WTC11 (cell line): ENCODE data around the gene NR0B2. TPM values are rescaled to one million over a fixed set of nuclear protein-coding genes. Genes with fewer than 3 reads are reported as not detected.

Experiments
- ATAC-seq: fragments of 200-7000 bp; cut with Tn5 transposase; 2 replicates; pipeline ENCODE4 v1.10.0; 2021; ENCODE audit warnings: mild to moderate bottlenecking, moderate library complexity
- CTCF ChIA-PET: fragments of 300-600 bp; sonication (Branson Sonifier 250); formaldehyde crosslinking; loops from one replicate; lab custom pipeline; 2021; ENCODE audit warnings: antibody characterized with exemption; lab: Charles Lee
- POLR2A ChIA-PET: fragments of 350-600 bp; sonication (Branson Sonifier 250); formaldehyde crosslinking; loops from one replicate; lab custom pipeline; 2021; ENCODE audit warnings: antibody characterized with exemption; lab: Charles Lee
- DNase-seq: peaks from one replicate; pipeline ENCODE4 v3.0.0; 2021; ENCODE audit warnings: low spot score
- H3K27ac Mint-ChIP-seq: 2 replicates; pipeline ENCODE4 v1.8.0; 2021; ENCODE audit warnings: mixed read lengths
- H3K27me3 Mint-ChIP-seq: 2 replicates; pipeline ENCODE4 v1.8.0; 2021; ENCODE audit warnings: low read depth, mild to moderate bottlenecking, moderate library complexity, mixed read lengths
- H3K36me3 Mint-ChIP-seq: 2 replicates; pipeline ENCODE4 v1.8.0; 2021; ENCODE audit warnings: mixed read lengths
- H3K4me1 Mint-ChIP-seq: 2 replicates; pipeline ENCODE4 v1.8.0; 2022; ENCODE audit warnings: mixed read lengths
- H3K4me3 Mint-ChIP-seq: 2 replicates; pipeline ENCODE4 v1.8.0; 2021; ENCODE audit warnings: mild to moderate bottlenecking, moderate library complexity, mixed read lengths
- H3K9me3 Mint-ChIP-seq: 2 replicates; pipeline ENCODE4 v1.8.0; 2021; ENCODE audit warnings: mixed read lengths
- AFF4 ChIP-seq: sonication (generic); formaldehyde crosslinking; IDR thresholded peaks from 2 replicates; pipeline ENCODE4 v1.8.1; 2023; ENCODE audit warnings: mild to moderate bottlenecking, missing genetic modification reagents, borderline replicate concordance
- E2F4 ChIP-seq: sonication (generic); formaldehyde crosslinking; IDR thresholded peaks from 2 replicates; pipeline ENCODE4 v1.8.1; 2022; ENCODE audit warnings: low read depth, mild to moderate bottlenecking, moderate library complexity, missing genetic modification reagents, borderline replicate concordance
- ESRRA ChIP-seq: sonication (generic); formaldehyde crosslinking; IDR thresholded peaks from 2 replicates; pipeline ENCODE4 v1.8.1; 2022; ENCODE audit warnings: mild to moderate bottlenecking, missing genetic modification reagents, borderline replicate concordance
- JAZF1 ChIP-seq: fragments of 250-450 bp; sonication (Bioruptor Pico); IDR thresholded peaks from 2 replicates; pipeline ENCODE4 v1.9.0; 2021; ENCODE audit warnings: moderate library complexity, mild to moderate bottlenecking, inconsistent platforms
- KAT7 ChIP-seq: sonication (generic); formaldehyde crosslinking; IDR thresholded peaks from 2 replicates; pipeline ENCODE4 v1.8.1; 2023; ENCODE audit warnings: missing genetic modification reagents, mild to moderate bottlenecking, borderline replicate concordance
- NR3C1 ChIP-seq: sonication (generic); formaldehyde crosslinking; conservative IDR thresholded peaks from 2 replicates; pipeline ENCODE4 v1.8.1; 2023; ENCODE audit warnings: low read depth, mild to moderate bottlenecking, missing genetic modification reagents
- OVOL2 ChIP-seq: fragments of 250-450 bp; sonication (Bioruptor Pico); IDR thresholded peaks from 2 replicates; pipeline ENCODE4 v1.9.0; 2021; ENCODE audit warnings: mild to moderate bottlenecking, borderline replicate concordance
- PREB ChIP-seq: sonication (generic); formaldehyde crosslinking; IDR thresholded peaks from 2 replicates; pipeline ENCODE4 v1.8.1; 2022; ENCODE audit warnings: mild to moderate bottlenecking, missing genetic modification reagents, moderate library complexity, borderline replicate concordance
- PRRX2 ChIP-seq: fragments of 250-450 bp; sonication (Bioruptor Pico); IDR thresholded peaks from 2 replicates; pipeline ENCODE4 v1.8.0; 2021; ENCODE audit warnings: mild to moderate bottlenecking
- RORB ChIP-seq: fragments of 250-450 bp; sonication (Bioruptor Pico); IDR thresholded peaks from 2 replicates; pipeline ENCODE4 v1.9.0; 2021; ENCODE audit warnings: mild to moderate bottlenecking
- ZNF138 ChIP-seq: sonication (generic); formaldehyde crosslinking; conservative IDR thresholded peaks from 2 replicates; pipeline ENCODE4 v1.8.1; 2022; ENCODE audit warnings: mild to moderate bottlenecking, moderate library complexity, missing genetic modification reagents
- ZNF281 ChIP-seq: sonication (generic); formaldehyde crosslinking; IDR thresholded peaks from 2 replicates; pipeline ENCODE4 v1.8.0; 2023; ENCODE audit warnings: mild to moderate bottlenecking, missing genetic modification reagents
- ZSCAN18 ChIP-seq: fragments of 250-450 bp; sonication (Bioruptor Pico); IDR thresholded peaks from 2 replicates; pipeline ENCODE4 v2.1.2; 2022; ENCODE audit warnings: mild to moderate bottlenecking, moderate library complexity
- total RNA-seq: library from RNA; stranded (reverse); gene quantifications from 3 replicates; pipeline ENCODE4 v1.2.3, GENCODE V29; 2021
- TF ChIP-seq, protein P1 (sequence below): sonication (generic); formaldehyde crosslinking; IDR thresholded peaks from 2 replicates; pipeline ENCODE4 v1.8.1; 2023; ENCODE audit warnings: mild to moderate bottlenecking, missing genetic modification reagents
- TF ChIP-seq, protein P2 (sequence below): sonication (generic); formaldehyde crosslinking; IDR thresholded peaks from 2 replicates; pipeline ENCODE4 v1.8.0; 2022; ENCODE audit warnings: mild to moderate bottlenecking, missing genetic modification reagents
- TF ChIP-seq, protein P3 (sequence below): fragments of 250-450 bp; sonication (Bioruptor Pico); IDR thresholded peaks from 2 replicates; pipeline ENCODE4 v1.9.0; 2021; ENCODE audit warnings: mild to moderate bottlenecking

NR0B2 gene
- total RNA-seq, 1 experiment from 2014 or later, result not detected

GRCh38 chr1:26945728-26946127 is 32.0 kb upstream of the NR0B2 start (continued):
- no peak for TF ChIP-seq AFF4 (CRISPR knock-in tag)
- TF ChIP-seq KAT7 (CRISPR knock-in tag), result no peak
- no peak for TF ChIP-seq ZNF138 (CRISPR knock-in tag)
- TF ChIP-seq, protein P1, sequence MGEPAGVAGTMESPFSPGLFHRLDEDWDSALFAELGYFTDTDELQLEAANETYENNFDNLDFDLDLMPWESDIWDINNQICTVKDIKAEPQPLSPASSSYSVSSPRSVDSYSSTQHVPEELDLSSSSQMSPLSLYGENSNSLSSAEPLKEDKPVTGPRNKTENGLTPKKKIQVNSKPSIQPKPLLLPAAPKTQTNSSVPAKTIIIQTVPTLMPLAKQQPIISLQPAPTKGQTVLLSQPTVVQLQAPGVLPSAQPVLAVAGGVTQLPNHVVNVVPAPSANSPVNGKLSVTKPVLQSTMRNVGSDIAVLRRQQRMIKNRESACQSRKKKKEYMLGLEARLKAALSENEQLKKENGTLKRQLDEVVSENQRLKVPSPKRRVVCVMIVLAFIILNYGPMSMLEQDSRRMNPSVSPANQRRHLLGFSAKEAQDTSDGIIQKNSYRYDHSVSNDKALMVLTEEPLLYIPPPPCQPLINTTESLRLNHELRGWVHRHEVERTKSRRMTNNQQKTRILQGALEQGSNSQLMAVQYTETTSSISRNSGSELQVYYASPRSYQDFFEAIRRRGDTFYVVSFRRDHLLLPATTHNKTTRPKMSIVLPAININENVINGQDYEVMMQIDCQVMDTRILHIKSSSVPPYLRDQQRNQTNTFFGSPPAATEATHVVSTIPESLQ (CRISPR knock-in tag), result no peak
- TF ChIP-seq NR3C1 (CRISPR knock-in tag), result no peak
- TF ChIP-seq E2F4, result no peak
- TF ChIP-seq, all 79 proteins: peak for 0

DNA sequence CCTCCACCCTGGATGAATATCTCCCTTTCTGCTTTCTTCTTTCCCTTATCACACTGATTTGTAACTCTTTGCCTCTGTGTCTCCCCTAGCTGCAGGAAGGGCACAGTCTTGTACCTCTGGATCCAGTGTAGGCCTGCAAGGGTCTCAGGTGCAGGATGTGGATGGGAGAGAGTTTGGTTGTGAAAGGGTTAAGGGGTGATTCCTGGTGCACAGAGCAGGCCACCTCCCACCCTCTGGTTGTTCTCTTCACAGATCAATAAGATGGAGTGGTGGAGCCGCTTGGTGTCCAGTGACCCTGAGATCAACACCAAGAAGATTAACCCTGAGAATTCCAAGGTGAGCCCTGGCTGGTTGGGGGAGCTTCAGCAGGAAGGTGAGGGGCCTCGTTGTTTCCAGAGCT is 31.4 kb upstream of the NR0B2 start:
- ChIA-PET POLR2A (no interaction called here), CTCF (no interaction called here)
- no peaks in the 10 kb centered on the region for H3K4me1 Mint-ChIP-seq
- H3K27ac Mint-ChIP-seq, result no peak overlapping the region; the same call in 1 of the 2 replicates
- DNase-seq, result no peak
- TF ChIP-seq JAZF1 (no peak), RORB (CRISPR knock-in tag) (no peak), ZSCAN18 (CRISPR knock-in tag) (no peak), ESRRA (no peak), OVOL2 (CRISPR knock-in tag) (no peak), ZNF281 (no peak), PRRX2 (CRISPR knock-in tag) (no peak), PREB (CRISPR knock-in tag) (no peak)
- TF ChIP-seq, protein P2, sequence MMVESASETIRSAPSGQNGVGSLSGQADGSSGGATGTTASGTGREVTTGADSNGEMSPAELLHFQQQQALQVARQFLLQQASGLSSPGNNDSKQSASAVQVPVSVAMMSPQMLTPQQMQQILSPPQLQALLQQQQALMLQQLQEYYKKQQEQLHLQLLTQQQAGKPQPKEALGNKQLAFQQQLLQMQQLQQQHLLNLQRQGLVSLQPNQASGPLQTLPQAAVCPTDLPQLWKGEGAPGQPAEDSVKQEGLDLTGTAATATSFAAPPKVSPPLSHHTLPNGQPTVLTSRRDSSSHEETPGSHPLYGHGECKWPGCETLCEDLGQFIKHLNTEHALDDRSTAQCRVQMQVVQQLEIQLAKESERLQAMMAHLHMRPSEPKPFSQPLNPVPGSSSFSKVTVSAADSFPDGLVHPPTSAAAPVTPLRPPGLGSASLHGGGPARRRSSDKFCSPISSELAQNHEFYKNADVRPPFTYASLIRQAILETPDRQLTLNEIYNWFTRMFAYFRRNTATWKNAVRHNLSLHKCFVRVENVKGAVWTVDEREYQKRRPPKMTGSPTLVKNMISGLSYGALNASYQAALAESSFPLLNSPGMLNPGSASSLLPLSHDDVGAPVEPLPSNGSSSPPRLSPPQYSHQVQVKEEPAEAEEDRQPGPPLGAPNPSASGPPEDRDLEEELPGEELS, result no peak
- TF ChIP-seq, protein P3, sequence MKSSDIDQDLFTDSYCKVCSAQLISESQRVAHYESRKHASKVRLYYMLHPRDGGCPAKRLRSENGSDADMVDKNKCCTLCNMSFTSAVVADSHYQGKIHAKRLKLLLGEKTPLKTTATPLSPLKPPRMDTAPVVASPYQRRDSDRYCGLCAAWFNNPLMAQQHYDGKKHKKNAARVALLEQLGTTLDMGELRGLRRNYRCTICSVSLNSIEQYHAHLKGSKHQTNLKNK (CRISPR knock-in tag), result no peak
- H3K36me3 Mint-ChIP-seq, result peaks cover 47% of the 10 kb centered on the region
- no peak overlapping the region for H3K4me3 Mint-ChIP-seq
- no peaks in the 10 kb centered on the region for H3K27me3 Mint-ChIP-seq
- no peaks in the 10 kb centered on the region for H3K9me3 Mint-ChIP-seq
- ATAC-seq, result no peak
